Measurements from ENCODE around the gene WRAP73.

DNA sequence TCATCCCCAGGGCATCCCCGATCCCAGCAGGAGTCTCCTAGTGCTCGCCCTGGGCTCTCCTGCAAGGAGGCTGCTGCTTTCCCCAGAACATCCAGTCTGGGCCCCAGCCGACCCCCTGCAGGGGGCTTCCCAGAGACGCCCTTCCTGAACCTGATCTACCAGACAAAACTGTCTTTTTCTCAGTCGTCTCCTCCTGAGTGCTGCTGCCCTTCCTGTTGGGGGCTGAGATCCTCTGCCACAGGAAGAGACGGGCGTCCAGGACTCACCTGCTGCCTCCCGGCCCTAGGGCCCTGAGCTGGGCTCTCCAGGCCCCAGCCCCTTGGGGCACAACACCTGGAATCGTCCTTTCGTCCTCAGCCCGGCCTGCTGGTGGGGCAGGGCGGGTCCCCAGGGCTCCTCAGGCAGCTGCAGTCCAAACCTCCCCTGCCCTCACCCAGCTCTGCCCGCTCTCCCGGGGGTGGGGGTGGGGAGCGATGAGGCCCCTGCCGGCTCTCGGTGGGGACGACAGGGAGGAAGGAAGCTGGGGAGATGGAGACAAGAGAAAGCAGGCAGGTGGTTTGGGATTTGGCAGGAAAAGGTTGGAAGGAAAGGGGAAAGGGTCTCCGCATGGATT, 39.3 kb upstream of the WRAP73 start:
- TF ChIP-seq, protein P1, sequence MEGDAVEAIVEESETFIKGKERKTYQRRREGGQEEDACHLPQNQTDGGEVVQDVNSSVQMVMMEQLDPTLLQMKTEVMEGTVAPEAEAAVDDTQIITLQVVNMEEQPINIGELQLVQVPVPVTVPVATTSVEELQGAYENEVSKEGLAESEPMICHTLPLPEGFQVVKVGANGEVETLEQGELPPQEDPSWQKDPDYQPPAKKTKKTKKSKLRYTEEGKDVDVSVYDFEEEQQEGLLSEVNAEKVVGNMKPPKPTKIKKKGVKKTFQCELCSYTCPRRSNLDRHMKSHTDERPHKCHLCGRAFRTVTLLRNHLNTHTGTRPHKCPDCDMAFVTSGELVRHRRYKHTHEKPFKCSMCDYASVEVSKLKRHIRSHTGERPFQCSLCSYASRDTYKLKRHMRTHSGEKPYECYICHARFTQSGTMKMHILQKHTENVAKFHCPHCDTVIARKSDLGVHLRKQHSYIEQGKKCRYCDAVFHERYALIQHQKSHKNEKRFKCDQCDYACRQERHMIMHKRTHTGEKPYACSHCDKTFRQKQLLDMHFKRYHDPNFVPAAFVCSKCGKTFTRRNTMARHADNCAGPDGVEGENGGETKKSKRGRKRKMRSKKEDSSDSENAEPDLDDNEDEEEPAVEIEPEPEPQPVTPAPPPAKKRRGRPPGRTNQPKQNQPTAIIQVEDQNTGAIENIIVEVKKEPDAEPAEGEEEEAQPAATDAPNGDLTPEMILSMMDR (IDR thresholded peaks at IDR 0.05): no peak
- TF ChIP-seq POLR2A (IDR thresholded peaks at IDR 0.05): no peak

Data from stomach (tissue), 4 donors.